Umbilical cord (tissue), 2 donors: ENCODE data around the gene MATN3. TPM values are rescaled to one million over a fixed set of nuclear protein-coding genes. Genes with fewer than 3 reads are reported as not detected.

ENCODE experiments used
- DNase-seq: peaks from one replicate; pipeline ENCODE4 v3.0.0-alpha.2; 2015; ENCODE audit warnings: low spot score
- total RNA-seq: library from RNA; depleted of rRNA; stranded (reverse); fragments of >200 nt; gene quantifications from one replicate; pipeline ENCODE4 v1.2.3, GENCODE V29; 2014; ENCODE audit warnings: low replicate concordance; ENCODE audit not compliant: insufficient read depth

The MATN3 gene
- total RNA-seq, 1 donor from 2014 or later, result 4.1 TPM

DNA sequence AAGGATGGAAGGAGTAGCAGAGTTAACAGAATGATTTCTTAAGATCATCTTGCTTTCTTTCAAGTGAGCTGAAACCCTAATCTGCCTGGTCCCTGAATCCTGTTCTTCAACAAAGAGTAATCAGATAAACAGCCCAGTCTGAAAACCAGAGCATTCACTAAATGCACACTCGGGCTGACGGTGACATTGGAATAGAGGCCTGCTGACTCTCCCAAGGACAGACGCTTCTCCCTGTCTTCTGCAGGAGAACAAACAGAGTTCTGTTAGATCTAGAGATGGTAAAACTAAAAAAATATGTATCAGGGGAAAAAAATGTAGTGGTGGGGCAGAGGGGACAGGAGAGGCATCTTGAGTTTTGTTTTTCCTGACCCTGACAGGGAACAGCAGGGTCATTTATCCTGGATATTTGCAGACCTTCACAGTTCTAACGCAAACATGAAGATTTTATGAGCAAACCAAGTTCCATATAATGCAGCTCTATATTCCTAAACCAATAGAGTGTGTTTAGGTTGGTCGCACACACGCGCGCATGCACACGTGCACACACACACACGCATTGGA is 7.3 kb downstream of the MATN3 start:
- DNase-seq, result no peak

DNA sequence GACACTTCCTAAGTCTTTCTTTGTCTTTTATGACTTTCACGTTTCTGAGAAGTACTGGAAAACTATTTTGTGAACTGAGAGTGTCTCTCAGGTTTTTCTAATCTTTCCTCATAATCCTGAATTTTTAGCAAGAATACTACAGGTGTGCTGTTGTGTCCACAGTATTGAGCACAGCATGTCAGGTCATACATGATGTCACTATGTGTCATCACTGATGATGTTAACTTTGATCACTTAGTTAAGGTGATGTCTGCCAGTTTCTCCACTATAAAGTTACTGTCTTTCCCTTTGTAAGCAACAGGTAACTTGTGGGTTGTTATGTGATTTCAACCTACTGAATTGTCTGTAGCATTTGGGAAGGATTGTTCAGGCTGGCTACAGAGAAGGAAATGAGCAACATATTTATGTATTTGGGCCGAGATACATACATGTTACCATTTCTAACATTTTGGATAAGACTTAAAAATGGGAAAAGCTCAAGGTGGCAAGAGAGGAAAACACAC is 11.1 kb downstream of the MATN3 start:
- no peak for DNase-seq

DNA sequence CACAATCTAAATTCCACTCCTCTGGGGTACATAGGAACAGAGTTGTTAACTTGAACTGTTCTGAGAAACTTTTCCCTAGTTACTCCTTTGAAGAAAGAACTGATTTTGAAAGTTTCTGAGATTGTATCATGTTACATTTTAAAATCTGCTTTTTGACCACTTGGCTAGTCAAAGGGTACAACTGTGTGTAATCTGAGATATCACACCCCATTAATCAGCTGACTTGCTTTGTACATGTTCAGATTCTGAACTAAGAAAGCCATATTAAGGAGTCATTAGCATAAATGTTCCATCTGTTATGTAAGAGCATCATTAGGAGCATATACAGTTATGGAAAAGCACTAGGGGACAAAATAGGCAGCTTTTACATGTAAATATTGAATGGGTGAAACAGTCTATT is 18.7 kb downstream of the MATN3 start:
- DNase-seq, result no peak

- no peak for DNase-seq
Observed at GRCh38 chr2:19991895-19992294, 20.6 kb downstream of the MATN3 start.

- no peak for DNase-seq
Observed at GRCh38 chr2:19990416-19990728, 22.1 kb downstream of the MATN3 start.

DNA sequence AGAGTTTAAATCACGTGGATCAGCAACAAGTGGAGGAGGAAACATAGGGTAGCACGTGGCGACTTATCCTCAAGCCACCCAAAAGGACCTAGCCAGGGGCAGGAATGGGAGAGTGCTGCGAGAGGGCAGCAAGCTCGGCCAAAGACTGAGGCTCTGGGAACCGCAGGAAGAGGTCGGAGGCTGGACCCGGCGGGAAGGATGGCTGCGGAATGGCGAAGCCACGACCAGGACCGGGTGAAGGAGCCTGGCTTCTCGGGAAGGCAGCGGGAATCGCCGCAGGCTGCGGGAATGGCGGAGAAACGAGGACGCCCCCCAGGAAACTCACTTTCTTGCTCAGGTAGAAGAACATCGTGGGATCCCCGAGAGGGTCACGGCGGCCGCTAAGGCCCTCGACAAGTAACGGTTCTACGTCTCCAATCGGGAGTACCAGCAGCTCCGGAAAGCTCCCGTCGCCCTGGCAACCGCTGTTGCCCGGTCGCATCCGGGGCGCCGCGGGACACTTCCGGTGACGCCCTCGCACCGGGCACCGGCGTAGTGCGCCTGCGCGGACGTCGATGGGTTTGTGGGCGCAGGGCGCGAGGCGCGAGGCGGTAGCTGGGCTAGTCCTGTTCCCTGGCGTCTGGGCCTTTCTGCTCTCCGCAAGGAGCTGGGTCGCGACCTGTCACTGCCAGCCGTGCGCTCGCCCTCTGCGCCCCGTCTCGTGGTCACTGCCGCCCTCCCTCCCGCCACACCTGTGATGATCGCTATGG is 22.6 kb downstream of the MATN3 start, which contains the start of gene WDR35:
Gene WDR35 (minus strand): TSS at position 439 of the 749 bp plus-strand sequence. CDS start 90 bp downstream, at position 349.
- peak; percentile 89 for DNase-seq

DNA sequence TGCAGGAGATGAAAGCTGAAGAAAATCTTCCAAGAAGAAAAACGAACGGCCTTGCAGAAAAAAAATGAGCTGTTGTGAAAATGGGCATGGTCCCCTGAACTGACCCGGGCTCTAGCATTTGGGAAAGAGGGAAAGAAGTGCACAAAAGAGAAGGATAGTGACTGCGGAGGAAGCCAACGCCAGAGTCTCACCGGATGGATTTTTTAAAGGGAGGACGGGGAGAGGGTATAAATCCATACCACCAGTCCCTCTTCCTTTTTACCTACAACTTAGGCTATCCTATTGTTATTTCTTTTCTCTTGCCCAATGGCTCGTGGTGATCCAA is 23.2 kb downstream of the MATN3 start:
- no peak for DNase-seq

DNA sequence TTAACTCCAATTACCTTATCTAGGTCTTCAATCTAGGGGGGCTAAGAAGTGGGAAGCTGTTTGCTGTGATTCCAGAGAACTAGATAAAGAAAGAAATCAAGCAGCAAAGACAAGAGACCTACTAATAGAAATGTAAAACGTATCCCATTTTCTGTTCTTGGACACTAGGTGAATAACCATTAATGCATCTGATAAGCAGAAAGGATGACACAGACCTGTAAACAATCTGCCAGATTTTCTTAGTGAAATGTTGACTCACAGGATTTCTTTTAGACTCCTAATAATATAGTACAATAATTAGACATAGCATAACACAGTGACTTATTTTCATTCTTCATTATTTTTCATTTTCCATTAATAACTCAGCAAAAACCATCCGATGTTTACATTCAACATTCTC is 23.9 kb downstream of the MATN3 start:
- no peak for DNase-seq

GRCh38 chr2:19987936-19988335 is 24.5 kb downstream of the MATN3 start:
- DNase-seq, result no peak

DNA sequence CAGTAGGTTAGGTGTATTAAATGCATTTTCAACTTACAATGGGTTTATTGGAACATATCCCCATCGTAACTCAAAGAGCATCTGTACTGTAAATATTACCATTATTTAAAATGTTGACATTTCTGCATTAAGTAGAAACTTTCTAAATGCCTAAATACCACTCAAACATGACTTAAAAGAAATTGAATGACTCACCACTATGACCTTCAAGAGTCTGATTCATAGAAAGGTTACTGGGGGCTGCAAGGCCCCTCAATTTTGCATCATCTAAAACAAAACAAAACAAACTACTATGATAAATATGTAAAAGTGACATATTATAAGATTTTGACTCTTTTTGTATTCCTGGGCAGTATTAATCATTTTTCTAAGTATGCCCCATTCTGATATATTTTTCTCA is 30.2 kb downstream of the MATN3 start:
- no peak for DNase-seq

GRCh38 chr2:19979932-19980331 is 32.5 kb downstream of the MATN3 start:
- DNase-seq, result no peak

- DNase-seq, result no peak
Observed at GRCh38 chr2:19973466-19973865, 39.0 kb downstream of the MATN3 start.

DNA sequence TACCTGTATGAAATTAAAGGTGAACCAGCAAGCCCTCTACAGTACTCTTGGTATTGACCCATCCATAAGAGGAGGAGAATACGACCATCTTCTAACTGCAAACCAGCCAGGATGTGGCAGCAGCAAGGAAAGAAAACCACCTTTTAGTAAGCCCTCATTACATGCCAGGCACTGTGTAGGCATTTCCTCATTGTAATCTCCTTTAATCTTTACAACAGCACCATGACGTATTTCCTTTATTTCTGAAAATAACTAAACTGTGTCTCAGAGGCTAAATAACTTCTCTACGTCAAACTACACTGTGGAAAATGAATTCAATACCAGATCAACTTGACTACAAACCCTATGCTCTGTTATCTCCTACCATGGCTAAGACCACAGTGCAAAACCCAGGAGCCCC is 40.8 kb downstream of the MATN3 start:
- peak; percentile 8 for DNase-seq

DNA sequence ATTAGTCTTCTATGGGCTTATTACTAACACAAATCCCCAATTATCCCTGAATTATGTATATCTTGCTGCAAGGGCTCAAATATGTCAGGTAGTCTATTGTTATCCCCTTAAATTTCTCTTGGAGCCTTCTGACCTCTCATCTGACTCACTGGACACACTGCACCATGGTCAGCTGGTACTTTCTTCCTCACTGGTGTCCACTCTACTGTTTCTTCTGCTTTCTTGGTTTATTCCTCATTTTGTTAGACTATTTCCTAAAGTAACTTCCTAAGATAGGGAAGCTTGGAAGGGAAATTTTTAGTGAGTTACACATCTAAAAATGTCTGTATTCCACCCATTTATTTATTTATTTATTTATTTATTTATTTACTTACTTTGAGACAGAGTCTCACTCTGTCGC is 49.1 kb downstream of the MATN3 start:
- DNase-seq, result no peak

GRCh38 chr2:19955544-19956422 is 56.7 kb downstream of the MATN3 start:
- peak; percentile 78 for DNase-seq

DNA sequence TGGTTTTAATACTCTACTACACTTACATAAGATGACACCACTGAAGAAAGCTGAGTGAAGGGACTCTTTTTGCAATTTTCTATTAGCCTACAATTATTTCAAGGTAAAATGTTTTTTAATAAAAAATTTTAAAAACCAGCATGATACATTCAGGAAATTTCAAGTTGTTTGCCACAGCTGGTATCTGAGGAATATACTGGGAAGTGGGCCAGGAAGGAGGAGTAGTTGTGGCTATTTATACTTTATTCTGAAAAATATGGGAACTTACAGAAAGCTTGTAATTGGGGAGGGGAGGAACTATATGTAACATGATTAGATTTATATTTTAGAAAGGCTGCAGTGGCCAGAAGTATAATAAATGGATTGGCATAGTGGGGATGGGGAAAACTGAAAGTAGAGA is 63.4 kb downstream of the MATN3 start:
- peak; percentile 51 for DNase-seq

DNA sequence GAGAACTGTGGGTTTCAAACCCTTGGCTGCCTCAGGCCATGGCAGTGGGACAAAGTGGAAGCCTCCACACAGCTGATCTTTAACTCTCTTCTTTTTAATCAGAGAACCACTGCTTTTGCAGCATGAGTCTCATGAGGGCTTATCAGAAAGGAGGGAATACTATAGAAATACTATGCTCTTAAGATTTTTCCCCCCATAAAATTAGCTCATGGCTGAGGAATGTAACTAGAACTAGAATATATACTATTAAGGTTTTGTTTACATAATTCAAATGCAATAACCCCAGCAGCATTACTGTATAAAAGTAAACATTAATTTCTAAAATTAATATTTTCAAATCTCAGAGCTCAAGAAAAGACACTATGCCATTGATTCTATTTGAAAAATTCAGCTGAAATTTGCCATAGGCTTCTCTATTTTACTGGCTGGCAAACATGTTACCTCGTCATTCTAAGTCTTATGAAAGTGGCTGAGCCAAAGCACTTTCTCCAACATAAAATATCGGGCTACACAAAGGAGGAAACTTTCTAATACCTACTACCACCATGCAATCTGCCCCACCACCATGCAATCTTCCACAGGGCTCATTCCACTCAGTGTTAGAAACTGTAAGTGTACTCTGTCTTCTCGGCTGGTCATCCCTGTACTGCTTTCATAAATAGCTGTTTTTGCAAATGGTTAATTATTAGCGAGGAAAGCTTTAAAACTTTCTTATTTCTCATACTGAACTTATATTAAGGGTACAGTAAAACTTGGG is 65.1 kb downstream of the MATN3 start:
- DNase-seq, result no peak

DNA sequence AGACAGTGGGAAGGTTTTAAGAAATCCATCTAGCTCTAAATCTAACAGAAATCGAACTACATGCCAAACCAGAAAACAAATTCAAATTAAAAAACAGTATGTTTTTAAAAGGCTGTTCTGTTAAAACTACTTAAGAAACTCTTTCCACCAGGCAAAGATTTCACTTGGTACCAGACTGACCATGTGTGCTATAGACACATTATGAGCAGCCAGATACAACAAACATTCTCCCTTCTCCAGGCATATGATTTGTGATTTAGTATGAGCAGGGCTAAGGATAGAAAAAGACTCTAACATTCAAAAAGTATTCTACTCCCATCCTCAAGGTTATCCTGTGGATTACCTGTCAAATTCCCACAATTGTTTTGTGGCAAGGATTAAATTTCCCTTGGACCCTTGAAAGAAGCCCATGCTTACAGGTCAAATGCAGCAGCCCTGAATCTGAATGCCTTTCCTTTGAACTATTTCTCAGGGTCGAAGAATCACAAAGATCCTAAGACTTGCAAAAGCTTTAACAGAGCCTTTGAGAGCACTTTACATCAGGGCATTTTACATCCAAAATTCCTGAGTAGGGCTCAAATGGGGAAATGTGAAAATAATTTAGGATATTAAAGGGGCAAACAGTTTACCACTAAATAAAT is 68.1 kb downstream of the MATN3 start:
- no peak for DNase-seq

GRCh38 chr2:19943189-19943588 is 69.3 kb downstream of the MATN3 start:
- no peak for DNase-seq

GRCh38 chr2:19942199-19942598 is 70.3 kb downstream of the MATN3 start:
- DNase-seq, result peak; percentile 69
